ENCODE data around the gene ZBTB20.

The ZBTB20 gene

DNA sequence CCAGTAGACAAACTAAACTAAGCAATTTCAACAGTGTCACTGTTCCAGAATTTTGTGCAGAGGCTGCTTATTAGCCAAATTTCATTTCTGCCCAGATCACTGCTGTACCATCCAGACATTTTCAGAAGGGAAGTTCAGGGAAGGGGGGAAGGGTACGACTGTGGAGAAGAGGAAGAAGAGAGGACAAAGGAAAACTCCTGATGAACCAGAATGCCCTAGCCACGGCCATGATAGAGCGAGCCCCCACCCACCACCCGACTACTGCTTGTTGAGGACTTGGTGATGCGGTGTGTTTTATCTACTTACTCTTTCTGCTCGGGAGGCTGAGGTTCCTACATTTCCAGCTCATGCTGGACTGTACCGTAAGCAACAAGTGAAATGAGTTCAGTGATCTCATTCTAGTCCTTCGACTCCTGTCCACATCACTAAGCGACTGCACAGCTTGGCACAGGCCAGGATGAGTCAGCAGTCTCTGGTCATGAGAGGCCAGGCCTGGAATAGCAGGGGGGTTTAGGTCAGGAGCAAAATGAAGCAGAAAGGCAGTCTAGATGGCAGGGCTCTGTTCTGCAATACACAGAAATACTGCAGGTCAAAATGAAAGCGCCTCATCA lies 522.4 kb downstream of the ZBTB20 start:
- peak; percentile 97 for DNase-seq (ENCODE audit: low read depth)

DNA sequence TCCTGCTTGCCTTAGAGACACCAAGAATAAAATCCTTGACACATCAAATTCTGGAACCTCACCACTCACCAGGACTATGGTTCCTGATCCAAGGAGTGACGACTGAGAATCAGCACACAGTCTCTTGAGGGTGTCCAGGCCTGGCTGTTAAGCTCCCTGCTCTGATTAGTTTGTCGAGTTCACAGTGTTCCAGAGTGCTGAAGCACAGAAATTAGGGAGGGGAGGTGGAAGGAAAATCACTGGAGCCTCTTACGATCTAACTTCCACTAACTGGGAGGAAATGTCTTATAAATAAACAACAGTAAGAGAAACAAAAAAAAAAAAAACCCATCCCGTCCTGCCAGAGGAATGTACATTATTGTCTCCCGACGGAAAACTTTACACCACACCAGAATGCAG lies 523.0 kb downstream of the ZBTB20 start:
- peak; percentile 67 for DNase-seq (ENCODE audit: low read depth)

DNA sequence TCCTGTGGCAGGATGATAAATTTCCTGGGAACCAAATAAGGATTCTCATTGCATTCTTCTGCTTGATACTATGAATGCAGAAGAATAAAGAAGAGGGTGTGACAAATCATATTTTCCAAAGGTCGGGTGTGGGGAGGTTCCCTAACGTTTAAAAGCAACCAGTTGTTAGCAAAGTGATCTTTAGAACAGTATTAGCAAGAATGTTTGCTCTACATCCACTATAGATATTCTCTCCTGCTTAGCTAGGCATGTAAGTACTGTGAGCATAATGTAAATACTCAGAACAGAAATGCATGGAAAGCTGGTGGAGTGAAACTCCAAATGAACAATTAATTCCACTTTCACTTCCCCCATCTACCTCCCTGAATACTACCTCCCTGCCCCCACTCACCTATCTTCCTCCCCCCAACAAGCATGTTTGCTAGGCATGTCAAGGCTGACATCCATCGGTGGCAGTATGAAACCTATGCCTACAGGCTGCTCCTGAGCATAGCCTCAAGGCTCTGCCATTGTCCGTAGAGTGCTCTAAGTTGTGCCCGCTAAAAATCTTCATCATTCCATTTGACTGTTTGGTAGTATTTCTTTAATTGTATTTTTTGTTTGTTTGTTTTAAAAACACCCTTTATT lies 523.6 kb downstream of the ZBTB20 start:
- peak; percentile 48 for DNase-seq (ENCODE audit: low read depth)

GRCh38 chr3:114622001-114622400 lies 525.1 kb downstream of the ZBTB20 start:
- peak; percentile 40 for DNase-seq (ENCODE audit: low read depth)

DNA sequence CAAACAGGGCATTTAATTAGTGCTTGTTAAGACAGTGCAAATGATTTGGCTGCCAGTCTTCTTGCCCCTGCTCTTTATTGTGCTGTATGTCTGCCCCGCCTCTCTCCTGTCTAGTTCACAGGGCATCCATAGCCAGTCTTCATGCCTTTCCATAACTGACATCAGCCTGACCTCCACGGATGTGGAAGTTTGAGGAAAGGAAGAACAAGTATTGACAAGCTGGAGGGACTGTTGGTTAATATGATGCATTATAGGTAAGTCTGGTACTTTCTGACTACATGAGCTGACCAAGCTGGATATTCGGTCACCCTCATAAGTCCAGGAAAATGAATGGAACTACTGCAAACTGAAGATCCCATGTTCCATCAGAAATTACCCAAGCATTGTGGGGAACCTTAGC lies 527.3 kb downstream of the ZBTB20 start:
- DNase-seq (ENCODE audit: low read depth): no peak

GRCh38 chr3:114615523-114616085 lies 531.5 kb downstream of the ZBTB20 start:
- no peak for DNase-seq (ENCODE audit: low read depth)

DNA sequence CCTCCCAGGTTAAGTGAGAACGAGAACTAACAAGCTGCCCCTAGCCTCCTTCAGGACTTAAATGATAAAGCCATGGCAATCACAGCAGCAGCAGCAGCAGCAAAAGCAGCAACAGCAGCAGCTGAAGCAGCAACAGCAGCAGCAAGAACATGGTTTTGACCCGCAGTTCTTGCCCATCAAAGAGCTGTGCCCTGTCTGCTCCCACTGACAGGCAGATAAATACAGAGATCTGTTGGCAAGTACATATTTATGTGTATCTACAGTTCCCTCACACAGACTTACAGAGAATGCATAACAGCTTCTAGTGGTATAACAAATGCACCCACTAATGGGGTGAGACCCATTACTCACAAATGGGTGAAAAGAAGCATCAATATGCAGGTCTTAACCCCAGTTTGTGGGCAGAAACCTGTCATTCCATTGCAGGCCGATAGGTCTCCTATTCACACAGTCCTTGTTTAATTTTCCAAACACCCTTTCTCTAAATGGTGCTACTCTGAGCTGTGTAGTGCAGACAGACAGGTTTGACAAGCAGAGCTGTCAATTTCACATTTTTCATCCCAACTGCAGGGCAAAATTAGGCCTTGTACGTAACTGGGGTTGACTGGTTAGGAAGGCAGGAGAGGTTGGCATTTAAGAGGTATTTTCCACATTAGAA lies 537.0 kb downstream of the ZBTB20 start:
- DNase-seq (ENCODE audit: low read depth): no peak

- DNase-seq (ENCODE audit: low read depth): peak; percentile 93
These were observed 538.8 kb downstream of the ZBTB20 start for GRCh38 chr3:114608293-114608692.

GRCh38 chr3:114606336-114606735 lies 540.8 kb downstream of the ZBTB20 start:
- no peak for DNase-seq (ENCODE audit: low read depth)

DNA sequence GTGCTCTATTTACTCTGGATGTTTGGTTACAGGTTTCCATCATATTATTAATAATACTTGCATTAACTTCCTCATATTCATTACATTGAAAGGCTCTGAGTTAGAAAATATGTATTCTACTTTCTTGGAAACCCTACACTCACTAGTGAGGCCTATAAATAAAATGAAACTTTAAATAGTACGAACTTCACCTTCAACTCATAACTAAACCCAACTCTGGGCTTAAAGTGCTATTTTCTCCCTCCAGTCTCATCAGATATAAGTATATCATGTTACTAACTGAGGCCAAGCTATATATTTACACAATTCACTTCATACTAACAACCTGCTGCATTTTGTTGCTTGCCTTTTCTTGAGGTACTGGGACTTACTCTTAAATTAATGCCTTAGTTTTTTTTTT lies 546.5 kb downstream of the ZBTB20 start:
- no peak for DNase-seq (ENCODE audit: low read depth)

DNA sequence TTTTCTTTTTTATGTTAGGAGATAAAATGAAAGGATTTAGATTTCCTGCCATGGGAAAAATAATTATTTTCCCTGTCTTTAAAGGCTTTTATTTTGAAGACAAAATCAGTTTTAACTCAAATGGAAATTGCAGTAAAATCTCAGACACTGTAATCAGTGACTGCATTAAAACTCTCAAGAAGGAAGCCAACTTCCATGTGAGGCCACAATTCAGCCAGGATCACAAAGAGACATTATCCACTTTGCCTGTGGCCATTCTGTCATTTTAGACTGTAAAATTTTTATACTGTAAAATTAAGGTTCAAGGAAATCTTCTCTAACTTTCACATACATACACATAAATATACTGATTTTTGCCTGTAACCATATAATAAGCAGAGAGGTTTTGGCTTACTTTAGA lies 549.2 kb downstream of the ZBTB20 start:
- no peak for DNase-seq (ENCODE audit: low read depth)

- DNase-seq (ENCODE audit: low read depth): peak; percentile 40
These were observed 550.1 kb downstream of the ZBTB20 start for GRCh38 chr3:114597012-114597411.

DNA sequence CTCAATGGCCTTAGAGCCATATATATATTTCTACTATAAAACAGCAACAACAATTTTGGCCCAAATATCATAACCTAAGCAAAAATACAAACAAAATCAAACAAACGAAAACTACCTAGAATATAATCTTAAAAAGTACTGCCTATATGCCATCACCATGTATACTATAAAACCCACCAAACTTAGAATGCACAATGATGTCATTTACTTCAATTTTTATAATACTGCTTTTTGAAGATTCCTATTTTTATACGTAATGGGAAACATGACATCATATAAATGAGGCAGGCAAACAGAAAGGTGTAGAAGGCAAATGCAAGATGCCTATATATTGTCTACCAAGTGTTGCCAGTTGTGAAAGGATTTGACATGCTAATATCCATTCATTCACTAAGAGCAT lies 550.9 kb downstream of the ZBTB20 start:
- no peak for DNase-seq (ENCODE audit: low read depth)

DNA sequence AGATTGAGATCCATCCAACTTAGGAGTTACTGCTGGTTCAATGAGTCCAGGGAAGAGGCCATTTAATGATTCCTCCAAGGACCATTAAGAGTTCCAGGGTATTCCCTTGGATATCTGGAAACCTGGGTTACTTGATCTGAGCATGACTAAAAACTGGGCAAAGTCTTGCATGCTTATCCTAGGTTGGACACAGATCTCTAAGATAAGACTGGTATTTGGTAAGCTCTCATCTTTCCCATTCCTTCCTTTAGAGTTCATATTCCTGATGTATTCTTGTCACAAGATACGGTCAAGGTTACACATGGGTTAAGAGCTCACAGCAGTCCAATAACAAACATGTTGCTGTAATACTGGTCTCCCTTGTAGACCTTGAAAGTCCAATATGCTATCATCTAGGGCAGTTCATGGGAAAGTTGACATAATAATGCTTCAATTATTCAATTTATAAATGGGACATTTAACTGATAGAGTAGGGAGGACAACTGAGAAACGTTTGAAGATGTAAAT lies 551.5 kb downstream of the ZBTB20 start:
- DNase-seq (ENCODE audit: low read depth): no peak

- no peak for DNase-seq (ENCODE audit: low read depth)
These were observed 556.6 kb downstream of the ZBTB20 start for GRCh38 chr3:114590309-114591047.

DNA sequence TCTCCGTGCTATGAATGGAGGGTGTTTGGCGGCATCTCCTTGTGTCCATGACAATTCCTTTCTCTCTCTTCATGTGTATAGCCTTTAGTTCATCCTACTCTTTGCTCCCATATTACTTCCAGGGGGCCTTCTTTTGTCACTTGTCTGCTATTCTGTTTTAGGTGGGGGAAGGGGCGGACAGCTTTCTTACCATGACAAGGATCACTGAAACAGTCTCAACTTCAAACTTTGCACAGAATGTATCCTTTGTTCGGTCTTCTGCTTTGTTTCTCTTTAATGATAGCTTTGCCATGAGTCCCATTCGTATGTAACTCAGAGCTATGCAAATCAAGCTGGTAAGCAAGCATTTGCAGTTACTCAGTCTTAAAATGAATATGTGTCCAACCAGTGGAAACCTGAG lies 559.1 kb downstream of the ZBTB20 start:
- DNase-seq (ENCODE audit: low read depth): no peak

DNA sequence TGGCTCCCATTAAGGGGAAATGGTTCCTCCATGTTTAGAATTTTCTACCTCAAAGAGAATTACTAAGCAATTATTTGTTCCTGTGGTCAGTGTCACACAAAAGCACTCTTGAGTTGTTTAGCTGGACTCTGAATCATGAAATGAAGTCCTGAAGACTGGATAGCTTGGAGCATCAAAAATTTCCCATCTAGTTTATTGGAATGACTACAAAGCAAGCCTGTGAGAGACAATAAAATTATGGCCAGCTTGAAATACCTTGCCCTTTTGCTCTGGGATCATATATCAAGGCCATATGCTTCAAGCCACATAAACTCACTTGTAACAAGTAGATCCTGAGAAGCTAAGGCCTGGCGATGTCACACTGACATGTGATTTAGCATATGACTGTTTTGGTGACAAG lies 561.0 kb downstream of the ZBTB20 start:
- peak; percentile 23 for DNase-seq (ENCODE audit: low read depth)

GRCh38 chr3:114585687-114586086 lies 561.4 kb downstream of the ZBTB20 start:
- DNase-seq (ENCODE audit: low read depth): no peak

- no peak for DNase-seq (ENCODE audit: low read depth)
These were observed 562.2 kb downstream of the ZBTB20 start for GRCh38 chr3:114584734-114585371.

DNA sequence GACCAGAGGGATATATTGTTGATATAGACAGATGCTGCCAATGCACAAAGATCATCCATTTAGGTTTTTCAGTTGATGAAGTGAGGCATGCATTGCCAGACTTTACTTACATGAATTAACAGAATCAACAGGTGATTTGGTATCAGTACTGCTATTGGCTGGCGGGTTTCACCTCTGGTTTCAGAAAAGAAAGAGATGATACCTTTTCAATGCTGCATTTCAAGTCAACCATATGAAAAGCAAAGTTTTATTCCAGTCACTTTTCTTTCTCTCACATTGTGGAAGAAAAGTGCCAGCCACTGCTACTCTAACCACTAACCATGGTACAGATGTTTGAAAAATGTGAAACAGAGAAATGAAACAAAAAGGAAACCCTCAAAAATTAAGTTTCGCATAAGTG lies 564.2 kb downstream of the ZBTB20 start:
- DNase-seq (ENCODE audit: low read depth): no peak

DNA sequence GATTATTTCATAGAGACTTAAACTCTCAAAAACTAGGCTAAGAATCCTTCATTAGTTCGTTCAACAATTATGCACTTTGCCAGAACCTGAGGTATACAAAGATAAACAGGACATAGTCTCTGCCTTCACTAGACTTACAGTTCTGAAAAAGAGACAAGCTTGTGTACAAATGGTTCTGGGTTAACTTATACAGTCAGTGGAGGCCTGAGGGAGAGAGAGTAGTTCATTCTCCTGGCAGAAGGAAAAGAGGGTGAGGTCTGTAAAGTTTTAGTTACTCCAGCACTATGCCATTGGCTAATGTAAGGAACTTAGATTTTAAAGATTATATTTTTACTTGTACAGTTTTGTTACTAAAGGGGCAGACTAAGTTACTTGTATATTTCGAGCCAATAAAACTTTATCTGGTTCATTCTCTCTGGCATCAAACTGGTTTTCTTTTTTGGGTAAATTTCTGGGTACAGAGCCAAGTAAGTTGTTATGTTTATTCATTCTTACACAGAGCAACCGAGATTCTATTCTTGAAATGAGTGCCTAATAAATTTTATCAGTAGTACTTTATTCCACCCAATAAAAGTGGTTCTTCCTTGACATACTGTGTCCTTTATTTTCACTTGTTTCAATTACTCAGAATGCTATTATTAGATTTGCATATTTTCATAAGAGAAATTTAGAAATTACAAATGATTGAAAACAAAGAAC lies 574.6 kb downstream of the ZBTB20 start:
- DNase-seq (ENCODE audit: low read depth): no peak
